Measurements from ENCODE around the gene GHRL. TPM values are rescaled to one million over a fixed set of nuclear protein-coding genes. Genes with fewer than 3 reads are reported as not detected.

The GHRL gene
- total RNA-seq, 4 donors from 2014 or later = 0.55 to 8.2 TPM; not detected in 2

- no peak for DNase-seq
- Histone ChIP-seq H3K4me1 (peaks cover 18 to 33% (median 20%) of the 10 kb centered on the region in 4 donors), H3K9me3 (no peaks in the 10 kb centered on the region), H3K27ac (no peak overlapping the region), H3K4me3 (no peak overlapping the region), H3K36me3 (peaks cover 0 to 12% (median 0%) of the 10 kb centered on the region in 4 donors), H3K27me3 (no peaks in the 10 kb centered on the region)
- intact Hi-C loops (cut with DNase I; ENCODE audit: low total_unique reads) (no loop called here), in situ Hi-C loops (cut with MboI; ENCODE audit: low pct_ligation_motif_present in 1 of 4, low pct_unique_long_range_greater_than_20kb in 1 of 4, low sequenced_read_pairs in 3 of 4) (no loop called here)
- TF ChIP-seq POLR2A (IDR thresholded peaks at IDR 0.05) (no peak), EP300 (IDR thresholded peaks at IDR 0.05; ENCODE audit: low read depth) (no peak), CTCF (IDR thresholded peaks at IDR 0.05) (no peak), POLR2AphosphoS5 (IDR thresholded peaks at IDR 0.05) (no peak)
- 94% methylated on average over 3 of the region's 3 CpGs; no CpG with 5 or more reads in 1 of the 2 donors for WGBS, 2 donors (ENCODE audit: low coverage in 1 of 2)
Observed at GRCh38 chr3:10253731-10254130, 39.0 kb downstream of the GHRL start.

- intact Hi-C loops (cut with DNase I; ENCODE audit: low total_unique reads) = no loop called here
- H3K36me3 ChIP-seq = peaks cover 0 to 9% (median 0%) of the 10 kb centered on the region in 4 donors
- in situ Hi-C loops (cut with MboI; ENCODE audit: low pct_ligation_motif_present in 1 of 4, low pct_unique_long_range_greater_than_20kb in 1 of 4, low sequenced_read_pairs in 3 of 4) = no loop called here
- no peak overlapping the region for H3K27ac ChIP-seq
- 90% methylated on average over 3 of the region's 3 CpGs; no CpG with 5 or more reads in 1 of the 2 donors for WGBS, 2 donors (ENCODE audit: low coverage in 1 of 2)
- H3K27me3 ChIP-seq = no peaks in the 10 kb centered on the region
- no peak for DNase-seq
- TF ChIP-seq POLR2AphosphoS5 (IDR thresholded peaks at IDR 0.05) (no peak), CTCF (IDR thresholded peaks at IDR 0.05) (no peak)
- no peaks in the 10 kb centered on the region for H3K9me3 ChIP-seq
- H3K4me3 ChIP-seq = no peak overlapping the region
- H3K4me1 ChIP-seq = peaks cover 18 to 40% (median 23%) of the 10 kb centered on the region in 4 donors
Observed at GRCh38 chr3:10251006-10251405, 41.7 kb downstream of the GHRL start.

- intact Hi-C loops (cut with DNase I; ENCODE audit: low total_unique reads) (no loop called here), in situ Hi-C loops (cut with MboI; ENCODE audit: low pct_ligation_motif_present in 1 of 4, low pct_unique_long_range_greater_than_20kb in 1 of 4, low sequenced_read_pairs in 3 of 4) (loop anchor here in 2 of 4 donors (25.0 kb wide), 1 partner anchor 263 kb away; the partner anchor contains the start of gene EMC3 (in 2 of the 2))
- no peaks in the 10 kb centered on the region for H3K9me3 ChIP-seq
- H3K4me1 ChIP-seq = peaks cover 18 to 35% (median 23%) of the 10 kb centered on the region in 4 donors
- peaks cover 0 to 7% (median 0%) of the 10 kb centered on the region in 4 donors for H3K36me3 ChIP-seq
- H3K27ac ChIP-seq = peak overlapping the region; percentile 91 to 94 (median 92)
- H3K4me3 ChIP-seq = peak overlapping the region in 3 of 4 donors; percentile 75 to 95 (median 86)
- TF ChIP-seq POLR2AphosphoS5 (IDR thresholded peaks at IDR 0.05) (no peak), POLR2A (IDR thresholded peaks at IDR 0.05) (no peak)
- H3K27me3 ChIP-seq = no peaks in the 10 kb centered on the region
- 14 to 33% methylated on average over 1 to 3 of the region's 3 CpGs for WGBS, 2 donors (ENCODE audit: low coverage in 1 of 2)
- no peak for DNase-seq
Observed at GRCh38 chr3:10249833-10250232, 42.9 kb downstream of the GHRL start.

- Histone ChIP-seq H3K9me3 (no peaks in the 10 kb centered on the region), H3K27ac (peak overlapping the region; percentile 91 to 94 (median 92)), H3K4me1 (peaks cover 18 to 35% (median 23%) of the 10 kb centered on the region in 4 donors), H3K36me3 (peaks cover 0 to 7% (median 0%) of the 10 kb centered on the region in 4 donors), H3K4me3 (peak overlapping the region; percentile 75 to 95 (median 80)), H3K27me3 (no peaks in the 10 kb centered on the region)
- intact Hi-C loops (cut with DNase I; ENCODE audit: low total_unique reads) (no loop called here), in situ Hi-C loops (cut with MboI; ENCODE audit: low pct_ligation_motif_present in 1 of 4, low pct_unique_long_range_greater_than_20kb in 1 of 4, low sequenced_read_pairs in 3 of 4) (loop anchor here in 2 of 4 donors (25.0 kb wide), 1 partner anchor 262 kb away; the partner anchor contains the start of gene EMC3 (in 2 of the 2))
- WGBS, 2 donors (ENCODE audit: low coverage in 1 of 2) = 1 to 10% methylated on average over 2 to 32 of the region's 32 CpGs
- no peak for TF ChIP-seq POLR2A (IDR thresholded peaks at IDR 0.05)
- TF ChIP-seq POLR2AphosphoS5 (IDR thresholded peaks at IDR 0.05) = no peak
- TF ChIP-seq CTCF (IDR thresholded peaks at IDR 0.05) = no peak
- TF ChIP-seq EP300 (IDR thresholded peaks at IDR 0.05; ENCODE audit: low read depth) = no peak
- peak; percentile 44 for DNase-seq
Observed at GRCh38 chr3:10248984-10249748, 43.6 kb downstream of the GHRL start.
